Testis (tissue), 3 donors: ENCODE results near the gene COL5A2. TPM values are rescaled to one million over a fixed set of nuclear protein-coding genes. Genes with fewer than 3 reads are reported as not detected.

Experiments used
- DNase-seq: peaks from one replicate; pipeline ENCODE4 v3.0.0-alpha.2; 2019
- H3K27ac ChIP-seq, 2 donors: fragments of 200-600 bp; sonication (generic); one replicate each; pipeline ENCODE4 v1.5.1; 2019
- H3K27me3 ChIP-seq: fragments of 200-600 bp; sonication (generic); one replicate; pipeline ENCODE4 v1.5.1; 2019
- H3K36me3 ChIP-seq: fragments of 200-600 bp; sonication (generic); one replicate; pipeline ENCODE4 v1.5.1; 2017; ENCODE audit warnings: low read depth; ENCODE audit errors: missing control alignments
- H3K4me1 ChIP-seq: fragments of 200-600 bp; sonication (generic); one replicate; pipeline ENCODE4 v1.5.1; 2019
- H3K4me3 ChIP-seq, 2 donors: fragments of 200-600 bp; sonication (generic); one replicate each; pipeline ENCODE4 v1.5.1; 2017 to 2019
- H3K9me3 ChIP-seq: fragments of 200-600 bp; sonication (generic); one replicate; pipeline ENCODE4 v1.5.1; 2017
- POLR2A ChIP-seq: fragments of 450-650 bp; IDR thresholded peaks from one replicate; pipeline ENCODE4 v1.6.1; 2017; ENCODE audit warnings: antibody characterized with exemption, mild to moderate bottlenecking, moderate library complexity
- WGBS, 2 donors: methylation state at CpG; one replicate each; pipeline ENCODE4 v1.1.5; 2018; 5-methylcytosine and 5-hydroxymethylcytosine counted together
- intact Hi-C: fragments of 100-400 bp; cut with DNase I; formaldehyde crosslinking; loops from one replicate; pipeline ENCODE4 v1.15.1; 2023; ENCODE audit warnings: low total_unique reads
- polyA plus RNA-seq: library from polyadenylated mRNA; stranded (reverse); fragments of 350-450 nt; fragmentation: Illumina TruSeq; extraction: RNeasy Lipid Tissue Mini Kit (QIAGEN cat#74804); gene quantifications from one replicate; pipeline ENCODE4 v1.2.3, GENCODE V29; 2014; ENCODE audit warnings: low read depth, low replicate concordance; ENCODE audit not compliant: insufficient read depth
- total RNA-seq, 2 donors: library from RNA; depleted of rRNA; stranded (reverse); fragments of >200 nt; gene quantifications; one replicate each; pipeline ENCODE4 v1.2.3, GENCODE V29; 2016
- TF ChIP-seq, protein P1 (sequence below), 3 experiments: fragments of 450-650 bp in 2 of 3; fragments of 200-600 bp in 1 of 3; sonication (generic) in 1 of 3; IDR thresholded peaks; one replicate each; pipeline ENCODE4 v1.5.1; 2016 to 2019; ENCODE audit warnings: antibody characterized with exemption in 3 of 3, mild to moderate bottlenecking in 2 of 3, moderate library complexity in 1 of 3

COL5A2 gene
- total and polyA plus RNA-seq, 3 donors from 2014 or later, result 12.9 to 24.7 (median 15.7) TPM

DNA sequence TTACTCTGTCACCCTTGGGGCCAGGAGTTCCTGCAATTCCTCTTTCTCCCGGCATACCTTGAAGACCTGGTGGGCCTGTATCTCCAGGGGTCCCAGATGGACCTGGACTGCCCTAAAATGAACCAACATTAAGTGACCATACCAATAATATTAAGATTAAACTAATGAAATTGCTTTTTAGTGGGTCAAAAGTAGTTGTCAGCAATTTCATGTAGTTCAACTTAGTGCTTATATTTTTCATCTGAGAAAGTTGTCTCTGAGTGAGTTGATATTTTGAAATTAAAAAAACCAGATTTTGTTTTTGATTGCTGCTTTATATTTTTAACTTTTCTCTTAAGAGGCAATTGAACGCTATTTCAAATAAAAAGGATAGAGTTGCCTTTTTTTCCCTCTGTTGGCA, 122.2 kb downstream of the COL5A2 start:
- Histone ChIP-seq H3K36me3 (no peaks in the 10 kb centered on the region), H3K9me3 (no peaks in the 10 kb centered on the region)

DNA sequence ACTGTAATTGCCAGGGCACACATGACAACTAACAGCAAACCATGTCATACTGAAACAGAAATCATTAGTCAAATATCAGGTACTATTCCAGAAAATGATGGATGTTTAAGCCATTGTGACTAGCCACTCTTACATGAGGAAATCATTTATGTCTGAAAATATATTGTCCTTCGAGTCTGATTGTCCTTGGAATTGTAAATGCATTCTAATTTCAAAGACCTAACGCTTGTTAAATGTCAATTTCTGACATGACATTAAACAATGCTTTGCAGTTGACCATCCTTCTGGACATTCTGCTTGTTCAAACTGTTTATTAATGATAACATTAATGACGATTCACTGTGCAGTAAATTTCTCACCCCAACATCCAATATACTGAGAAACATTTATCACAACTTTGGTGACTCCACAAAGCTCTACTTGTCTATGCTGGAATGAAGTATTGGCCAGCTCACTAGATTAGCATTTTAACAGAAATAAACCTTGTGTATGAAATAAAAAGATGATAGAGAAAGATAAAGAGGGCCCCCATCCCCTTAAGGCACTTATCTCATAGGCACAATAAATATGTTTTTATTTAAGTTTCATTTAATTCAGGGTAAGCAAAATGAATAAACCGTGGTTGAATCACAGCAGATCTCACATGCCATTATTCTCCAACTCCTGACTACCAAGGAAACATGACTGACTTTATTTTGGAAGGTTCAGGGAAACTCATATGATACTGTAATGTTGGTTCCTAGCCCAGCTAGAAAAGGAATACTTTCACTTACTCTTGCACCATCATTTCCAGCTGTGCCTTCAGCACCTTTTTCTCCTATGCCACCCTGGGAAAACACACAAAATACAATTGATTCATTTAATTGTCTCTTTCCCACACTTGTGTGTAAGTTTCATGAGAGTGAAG, 123.1 kb downstream of the COL5A2 start:
- intact Hi-C loops, result no loop called here
- Histone ChIP-seq H3K27ac (no peak overlapping the region), H3K4me1 (no peaks in the 10 kb centered on the region), H3K9me3 (no peaks in the 10 kb centered on the region), H3K4me3 (no peak overlapping the region), H3K36me3 (no peaks in the 10 kb centered on the region), H3K27me3 (no peaks in the 10 kb centered on the region)
- TF ChIP-seq, protein P1, sequence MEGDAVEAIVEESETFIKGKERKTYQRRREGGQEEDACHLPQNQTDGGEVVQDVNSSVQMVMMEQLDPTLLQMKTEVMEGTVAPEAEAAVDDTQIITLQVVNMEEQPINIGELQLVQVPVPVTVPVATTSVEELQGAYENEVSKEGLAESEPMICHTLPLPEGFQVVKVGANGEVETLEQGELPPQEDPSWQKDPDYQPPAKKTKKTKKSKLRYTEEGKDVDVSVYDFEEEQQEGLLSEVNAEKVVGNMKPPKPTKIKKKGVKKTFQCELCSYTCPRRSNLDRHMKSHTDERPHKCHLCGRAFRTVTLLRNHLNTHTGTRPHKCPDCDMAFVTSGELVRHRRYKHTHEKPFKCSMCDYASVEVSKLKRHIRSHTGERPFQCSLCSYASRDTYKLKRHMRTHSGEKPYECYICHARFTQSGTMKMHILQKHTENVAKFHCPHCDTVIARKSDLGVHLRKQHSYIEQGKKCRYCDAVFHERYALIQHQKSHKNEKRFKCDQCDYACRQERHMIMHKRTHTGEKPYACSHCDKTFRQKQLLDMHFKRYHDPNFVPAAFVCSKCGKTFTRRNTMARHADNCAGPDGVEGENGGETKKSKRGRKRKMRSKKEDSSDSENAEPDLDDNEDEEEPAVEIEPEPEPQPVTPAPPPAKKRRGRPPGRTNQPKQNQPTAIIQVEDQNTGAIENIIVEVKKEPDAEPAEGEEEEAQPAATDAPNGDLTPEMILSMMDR (IDR thresholded peaks at IDR 0.05), result no peak
- no peak for TF ChIP-seq POLR2A
- no peak for DNase-seq
- 77 to 82% methylated on average over 4 of the region's 4 CpGs for WGBS, 2 donors

More for the DNA sequence above, 122.2 kb downstream of the COL5A2 start:
- DNase-seq, result no peak
- intact Hi-C loops, result no loop called here
- Histone ChIP-seq H3K4me1 (no peaks in the 10 kb centered on the region), H3K27me3 (no peaks in the 10 kb centered on the region), H3K27ac (no peak overlapping the region), H3K4me3 (no peak overlapping the region)
- 93 to 99% methylated on average over 2 of the region's 2 CpGs for WGBS, 2 donors
- TF ChIP-seq, protein P1 (IDR thresholded peaks at IDR 0.05), result no peak
- TF ChIP-seq POLR2A, result no peak

DNA sequence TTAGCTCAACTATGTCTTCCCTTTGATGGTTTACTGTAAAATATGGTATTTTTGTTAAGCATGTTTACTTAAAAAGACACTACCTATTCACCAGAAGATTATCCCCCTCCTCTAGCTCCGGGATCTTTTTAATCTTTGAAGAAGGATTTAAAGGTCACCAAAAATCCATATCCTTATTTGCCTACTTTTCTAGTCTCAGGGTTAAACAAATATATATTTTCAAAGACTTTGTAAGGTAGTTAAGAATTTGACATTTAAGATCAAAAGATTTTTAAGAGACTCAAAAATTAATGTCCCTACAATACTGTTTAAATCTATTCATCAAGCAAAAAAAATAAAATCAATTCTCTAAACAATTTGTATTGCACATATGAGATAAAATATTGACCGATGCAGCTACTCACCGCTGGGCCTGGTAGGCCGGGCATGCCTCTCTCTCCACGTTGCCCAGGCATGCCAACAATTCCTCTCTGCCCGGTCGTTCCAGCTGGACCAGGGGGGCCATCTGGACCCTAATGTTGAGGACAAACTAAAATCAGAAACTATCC, 129.3 kb downstream of the COL5A2 start:
- intact Hi-C loops, result no loop called here
- Histone ChIP-seq H3K27me3 (no peaks in the 10 kb centered on the region), H3K9me3 (no peaks in the 10 kb centered on the region), H3K27ac (no peak overlapping the region), H3K36me3 (no peaks in the 10 kb centered on the region), H3K4me1 (no peaks in the 10 kb centered on the region), H3K4me3 (no peak overlapping the region)
- no peak for DNase-seq
- no peak for TF ChIP-seq POLR2A
- TF ChIP-seq, protein P1 (IDR thresholded peaks at IDR 0.05), result no peak
- WGBS, 2 donors, result 85 to 92% methylated on average over 6 to 7 of the region's 7 CpGs

DNA sequence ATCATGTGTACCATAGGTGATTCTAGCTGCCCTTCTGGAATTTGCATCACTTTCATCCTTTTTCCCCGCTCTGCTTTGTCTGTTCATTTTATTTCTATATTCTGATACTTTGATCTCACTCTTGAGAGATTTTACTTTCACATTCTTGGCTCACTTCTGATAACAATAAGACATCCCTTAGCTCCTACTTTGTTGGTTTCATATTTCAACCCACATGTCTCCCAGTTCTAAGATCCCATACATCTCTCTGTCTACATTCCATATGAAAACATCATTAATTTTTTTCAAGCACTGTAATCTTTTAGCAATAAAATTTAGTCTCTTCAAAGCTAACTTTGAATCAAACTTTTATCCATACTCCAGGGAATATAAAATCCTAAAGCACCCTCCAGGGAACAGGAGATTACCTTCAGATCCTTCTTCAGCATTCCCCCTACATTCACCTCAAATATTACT, 129.8 kb downstream of the COL5A2 start:
- no peaks in the 10 kb centered on the region for H3K4me1 ChIP-seq
- intact Hi-C loops, result no loop called here
- no peak for DNase-seq
- H3K27me3 ChIP-seq, result no peaks in the 10 kb centered on the region
- H3K9me3 ChIP-seq, result no peaks in the 10 kb centered on the region
- no peak overlapping the region for H3K27ac ChIP-seq
- TF ChIP-seq, protein P1 (IDR thresholded peaks at IDR 0.05), result no peak
- TF ChIP-seq POLR2A, result no peak
- no peaks in the 10 kb centered on the region for H3K36me3 ChIP-seq
- WGBS, 2 donors, result 92 to 95% methylated on average over 1 of the region's 1 CpG
- no peak overlapping the region for H3K4me3 ChIP-seq
